ENCODE data around the gene ACTR3C. TPM values are rescaled to one million over a fixed set of nuclear protein-coding genes. Genes with fewer than 3 reads are reported as not detected.

The ACTR3C gene
- total and polyA plus RNA-seq, 4 donors = 6.8 to 34.2 (median 10.5) TPM

DNA sequence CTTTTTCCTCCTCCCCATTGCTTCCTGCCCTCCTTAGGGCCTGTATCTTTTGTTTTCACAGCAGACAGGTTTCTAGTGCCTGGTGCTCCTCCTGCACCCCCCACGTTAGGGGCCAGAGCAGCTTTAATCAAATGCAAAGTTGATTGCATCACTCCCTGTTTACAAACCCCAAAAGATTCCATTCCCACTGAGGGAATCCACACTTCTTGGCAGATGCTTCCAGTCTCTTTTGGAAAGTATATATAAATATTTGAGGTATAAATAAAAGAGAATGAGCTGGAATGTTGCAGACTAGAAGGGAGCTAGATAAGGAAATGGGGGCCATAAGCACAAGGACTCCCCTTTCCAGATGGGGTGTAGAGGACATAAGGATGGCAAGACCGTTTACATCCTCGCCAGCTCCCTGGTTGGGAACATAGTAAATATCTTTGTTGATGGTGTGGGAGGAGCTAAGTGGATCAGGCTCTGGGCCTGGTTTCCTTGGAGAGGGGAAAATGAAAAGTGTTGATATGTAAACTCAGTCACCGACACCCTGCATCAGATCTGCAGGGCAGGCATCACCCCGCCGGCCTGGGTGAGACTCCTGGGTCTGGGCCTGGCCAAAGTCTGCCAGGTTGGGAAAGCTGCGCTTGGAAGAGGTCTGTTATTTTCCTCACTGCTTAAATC, 11.9 kb upstream of the ACTR3C start:
- ATAC-seq (ENCODE audit: insufficient read depth, low FRiP score) = no peak
- Histone ChIP-seq H3K36me3 (ENCODE audit: control insufficient read depth in 4 of 4, insufficient read depth in 4 of 4, low read length in 4 of 4) (peaks cover 0 to 33% (median 16%) of the 10 kb centered on the region in 4 donors), H3K27me3 (ENCODE audit: control insufficient read depth in 3 of 3, insufficient read depth in 3 of 3, low read length in 2 of 3) (no peaks in the 10 kb centered on the region), H3K9ac (ENCODE audit: insufficient read depth in 1 of 2, low read length in 2 of 2) (peak overlapping the region; percentile 1 to 30), H3K4me1 (ENCODE audit: control insufficient read depth in 5 of 5, insufficient read depth in 5 of 5, low read length in 5 of 5) (peaks cover 0 to 58% (median 24%) of the 10 kb centered on the region in 5 donors), H3K4me3 (no peak overlapping the region), H3K9me3 (ENCODE audit: control insufficient read depth in 4 of 4, insufficient read depth in 3 of 4, low read length in 3 of 4) (no peaks in the 10 kb centered on the region), H3K27ac (ENCODE audit: low read depth in 1 of 2, low read length in 1 of 2) (peak overlapping the region in 1 of 2 donors; percentile 23)
- 55 to 69% methylated on average over 7 of the region's 7 CpGs for WGBS, 2 donors
- TF ChIP-seq, protein P1, sequence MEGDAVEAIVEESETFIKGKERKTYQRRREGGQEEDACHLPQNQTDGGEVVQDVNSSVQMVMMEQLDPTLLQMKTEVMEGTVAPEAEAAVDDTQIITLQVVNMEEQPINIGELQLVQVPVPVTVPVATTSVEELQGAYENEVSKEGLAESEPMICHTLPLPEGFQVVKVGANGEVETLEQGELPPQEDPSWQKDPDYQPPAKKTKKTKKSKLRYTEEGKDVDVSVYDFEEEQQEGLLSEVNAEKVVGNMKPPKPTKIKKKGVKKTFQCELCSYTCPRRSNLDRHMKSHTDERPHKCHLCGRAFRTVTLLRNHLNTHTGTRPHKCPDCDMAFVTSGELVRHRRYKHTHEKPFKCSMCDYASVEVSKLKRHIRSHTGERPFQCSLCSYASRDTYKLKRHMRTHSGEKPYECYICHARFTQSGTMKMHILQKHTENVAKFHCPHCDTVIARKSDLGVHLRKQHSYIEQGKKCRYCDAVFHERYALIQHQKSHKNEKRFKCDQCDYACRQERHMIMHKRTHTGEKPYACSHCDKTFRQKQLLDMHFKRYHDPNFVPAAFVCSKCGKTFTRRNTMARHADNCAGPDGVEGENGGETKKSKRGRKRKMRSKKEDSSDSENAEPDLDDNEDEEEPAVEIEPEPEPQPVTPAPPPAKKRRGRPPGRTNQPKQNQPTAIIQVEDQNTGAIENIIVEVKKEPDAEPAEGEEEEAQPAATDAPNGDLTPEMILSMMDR (IDR thresholded peaks at IDR 0.05; ENCODE audit: control extremely low read depth, extremely low read depth) = no peak
- peak; percentile 90 to 99 (median 99) for DNase-seq

DNA sequence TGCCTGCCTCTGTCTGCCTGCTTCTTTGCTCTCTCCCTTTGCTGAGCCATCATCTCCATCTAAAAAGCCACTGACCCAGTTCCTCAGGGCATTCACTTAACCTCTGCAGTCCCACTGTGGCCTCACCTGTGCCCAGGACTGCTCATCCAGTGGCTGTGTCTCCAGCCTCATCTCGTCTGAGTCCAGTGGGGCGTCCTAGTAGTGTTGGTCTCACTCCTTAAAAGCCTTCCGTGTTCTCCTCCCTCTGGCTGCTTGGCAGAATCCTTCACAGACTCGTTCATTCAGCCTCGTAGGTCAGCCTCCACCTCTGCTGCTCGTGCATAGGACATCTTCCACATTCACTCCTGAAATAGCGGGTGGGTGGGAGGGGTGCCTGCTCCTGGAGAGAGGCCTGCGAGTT, 10.8 kb upstream of the ACTR3C start:
- TF ChIP-seq, protein P1 (IDR thresholded peaks at IDR 0.05; ENCODE audit: control extremely low read depth, extremely low read depth) = no peak
- no peak for DNase-seq
- no peak for ATAC-seq (ENCODE audit: insufficient read depth, low FRiP score)
- H3K27me3 ChIP-seq (ENCODE audit: control insufficient read depth in 3 of 3, insufficient read depth in 3 of 3, low read length in 2 of 3) = no peaks in the 10 kb centered on the region
- H3K9me3 ChIP-seq (ENCODE audit: control insufficient read depth in 4 of 4, insufficient read depth in 3 of 4, low read length in 3 of 4) = no peaks in the 10 kb centered on the region
- 90 to 93% methylated on average over 8 of the region's 8 CpGs for WGBS, 2 donors
- H3K9ac ChIP-seq (ENCODE audit: insufficient read depth in 1 of 2, low read length in 2 of 2) = no peak overlapping the region
- H3K4me3 ChIP-seq = no peak overlapping the region
- H3K4me1 ChIP-seq (ENCODE audit: control insufficient read depth in 5 of 5, insufficient read depth in 5 of 5, low read length in 5 of 5) = peaks cover 0 to 46% (median 22%) of the 10 kb centered on the region in 5 donors
- peaks cover 0 to 25% (median 18%) of the 10 kb centered on the region in 4 donors for H3K36me3 ChIP-seq (ENCODE audit: control insufficient read depth in 4 of 4, insufficient read depth in 4 of 4, low read length in 4 of 4)
- no peak overlapping the region for H3K27ac ChIP-seq (ENCODE audit: low read depth in 1 of 2, low read length in 1 of 2)

DNA sequence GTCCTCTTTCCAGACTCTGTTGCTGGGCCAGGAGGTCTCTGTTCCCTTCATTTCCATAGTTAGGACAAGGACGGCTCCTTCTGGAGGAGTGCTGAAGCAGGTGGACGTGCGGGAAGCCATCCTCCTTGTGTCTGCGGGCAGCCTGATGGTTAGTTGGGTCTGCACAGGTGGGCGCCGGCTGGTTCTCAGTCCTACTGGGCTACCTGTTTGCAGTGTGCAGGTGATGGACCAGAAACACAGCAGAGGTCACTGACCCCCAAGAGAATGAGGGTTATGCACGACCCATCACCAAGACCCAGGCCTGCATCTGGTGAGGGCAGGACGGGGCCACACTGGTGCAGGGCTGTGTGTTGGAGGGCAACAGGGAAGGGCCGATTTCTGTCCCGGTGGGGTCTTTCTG, 10.3 kb upstream of the ACTR3C start:
- Histone ChIP-seq H3K27ac (ENCODE audit: low read depth in 1 of 2, low read length in 1 of 2) (no peak overlapping the region), H3K36me3 (ENCODE audit: control insufficient read depth in 4 of 4, insufficient read depth in 4 of 4, low read length in 4 of 4) (peaks cover 0 to 21% (median 18%) of the 10 kb centered on the region in 4 donors), H3K4me1 (ENCODE audit: control insufficient read depth in 5 of 5, insufficient read depth in 5 of 5, low read length in 5 of 5) (peaks cover 0 to 42% (median 17%) of the 10 kb centered on the region in 5 donors), H3K27me3 (ENCODE audit: control insufficient read depth in 3 of 3, insufficient read depth in 3 of 3, low read length in 2 of 3) (no peaks in the 10 kb centered on the region), H3K9ac (ENCODE audit: insufficient read depth in 1 of 2, low read length in 2 of 2) (no peak overlapping the region), H3K9me3 (ENCODE audit: control insufficient read depth in 4 of 4, insufficient read depth in 3 of 4, low read length in 3 of 4) (no peaks in the 10 kb centered on the region), H3K4me3 (no peak overlapping the region)
- DNase-seq (no peak), ATAC-seq (ENCODE audit: insufficient read depth, low FRiP score) (no peak)
- WGBS, 2 donors = 95 to 96% methylated on average over 10 of the region's 10 CpGs
- TF ChIP-seq, protein P1 (IDR thresholded peaks at IDR 0.05; ENCODE audit: control extremely low read depth, extremely low read depth) = no peak
